ENCODE measurements around the gene DDX42.
"Not testable (repeated sequence)": the region's sequence is repeated elsewhere in the genome, so short reads cannot be mapped to it uniquely, and the experiment has no call there.

DNA sequence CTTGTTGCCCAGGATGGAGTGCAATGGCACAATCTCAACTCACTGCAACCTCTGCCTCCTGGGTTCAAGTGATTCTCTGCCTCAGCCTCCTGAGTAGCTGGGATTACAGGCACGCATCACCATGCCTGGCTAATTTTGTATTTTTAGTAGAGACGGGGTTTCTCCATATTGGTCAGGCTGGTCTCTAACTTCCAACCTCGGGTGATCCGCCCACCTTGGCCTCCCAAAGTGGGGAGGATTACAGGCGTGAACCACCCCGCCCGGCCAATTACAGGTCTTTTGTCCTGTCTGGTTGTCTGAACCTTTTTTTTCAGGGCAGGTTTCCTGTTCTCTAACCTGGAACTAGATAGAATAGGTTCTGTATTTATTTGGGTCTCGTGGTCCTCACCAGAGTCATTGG lies 82.5 kb downstream of the DDX42 start:
- TF ChIP-seq, protein P1, sequence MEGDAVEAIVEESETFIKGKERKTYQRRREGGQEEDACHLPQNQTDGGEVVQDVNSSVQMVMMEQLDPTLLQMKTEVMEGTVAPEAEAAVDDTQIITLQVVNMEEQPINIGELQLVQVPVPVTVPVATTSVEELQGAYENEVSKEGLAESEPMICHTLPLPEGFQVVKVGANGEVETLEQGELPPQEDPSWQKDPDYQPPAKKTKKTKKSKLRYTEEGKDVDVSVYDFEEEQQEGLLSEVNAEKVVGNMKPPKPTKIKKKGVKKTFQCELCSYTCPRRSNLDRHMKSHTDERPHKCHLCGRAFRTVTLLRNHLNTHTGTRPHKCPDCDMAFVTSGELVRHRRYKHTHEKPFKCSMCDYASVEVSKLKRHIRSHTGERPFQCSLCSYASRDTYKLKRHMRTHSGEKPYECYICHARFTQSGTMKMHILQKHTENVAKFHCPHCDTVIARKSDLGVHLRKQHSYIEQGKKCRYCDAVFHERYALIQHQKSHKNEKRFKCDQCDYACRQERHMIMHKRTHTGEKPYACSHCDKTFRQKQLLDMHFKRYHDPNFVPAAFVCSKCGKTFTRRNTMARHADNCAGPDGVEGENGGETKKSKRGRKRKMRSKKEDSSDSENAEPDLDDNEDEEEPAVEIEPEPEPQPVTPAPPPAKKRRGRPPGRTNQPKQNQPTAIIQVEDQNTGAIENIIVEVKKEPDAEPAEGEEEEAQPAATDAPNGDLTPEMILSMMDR (conservative IDR thresholded peaks at IDR 0.05; ENCODE audit: low read depth in 2 of 2) = not testable (repeated sequence)
- TF ChIP-seq EZH2phosphoT487 (IDR thresholded peaks at IDR 0.05; ENCODE audit: unreplicated experiment); NANOG (IDR thresholded peaks at IDR 0.05; ENCODE audit: borderline replicate concordance); EZH2 (IDR thresholded peaks at IDR 0.05; ENCODE audit: low read depth, unreplicated experiment): not testable (repeated sequence)
- TF ChIP-seq, protein P2, sequence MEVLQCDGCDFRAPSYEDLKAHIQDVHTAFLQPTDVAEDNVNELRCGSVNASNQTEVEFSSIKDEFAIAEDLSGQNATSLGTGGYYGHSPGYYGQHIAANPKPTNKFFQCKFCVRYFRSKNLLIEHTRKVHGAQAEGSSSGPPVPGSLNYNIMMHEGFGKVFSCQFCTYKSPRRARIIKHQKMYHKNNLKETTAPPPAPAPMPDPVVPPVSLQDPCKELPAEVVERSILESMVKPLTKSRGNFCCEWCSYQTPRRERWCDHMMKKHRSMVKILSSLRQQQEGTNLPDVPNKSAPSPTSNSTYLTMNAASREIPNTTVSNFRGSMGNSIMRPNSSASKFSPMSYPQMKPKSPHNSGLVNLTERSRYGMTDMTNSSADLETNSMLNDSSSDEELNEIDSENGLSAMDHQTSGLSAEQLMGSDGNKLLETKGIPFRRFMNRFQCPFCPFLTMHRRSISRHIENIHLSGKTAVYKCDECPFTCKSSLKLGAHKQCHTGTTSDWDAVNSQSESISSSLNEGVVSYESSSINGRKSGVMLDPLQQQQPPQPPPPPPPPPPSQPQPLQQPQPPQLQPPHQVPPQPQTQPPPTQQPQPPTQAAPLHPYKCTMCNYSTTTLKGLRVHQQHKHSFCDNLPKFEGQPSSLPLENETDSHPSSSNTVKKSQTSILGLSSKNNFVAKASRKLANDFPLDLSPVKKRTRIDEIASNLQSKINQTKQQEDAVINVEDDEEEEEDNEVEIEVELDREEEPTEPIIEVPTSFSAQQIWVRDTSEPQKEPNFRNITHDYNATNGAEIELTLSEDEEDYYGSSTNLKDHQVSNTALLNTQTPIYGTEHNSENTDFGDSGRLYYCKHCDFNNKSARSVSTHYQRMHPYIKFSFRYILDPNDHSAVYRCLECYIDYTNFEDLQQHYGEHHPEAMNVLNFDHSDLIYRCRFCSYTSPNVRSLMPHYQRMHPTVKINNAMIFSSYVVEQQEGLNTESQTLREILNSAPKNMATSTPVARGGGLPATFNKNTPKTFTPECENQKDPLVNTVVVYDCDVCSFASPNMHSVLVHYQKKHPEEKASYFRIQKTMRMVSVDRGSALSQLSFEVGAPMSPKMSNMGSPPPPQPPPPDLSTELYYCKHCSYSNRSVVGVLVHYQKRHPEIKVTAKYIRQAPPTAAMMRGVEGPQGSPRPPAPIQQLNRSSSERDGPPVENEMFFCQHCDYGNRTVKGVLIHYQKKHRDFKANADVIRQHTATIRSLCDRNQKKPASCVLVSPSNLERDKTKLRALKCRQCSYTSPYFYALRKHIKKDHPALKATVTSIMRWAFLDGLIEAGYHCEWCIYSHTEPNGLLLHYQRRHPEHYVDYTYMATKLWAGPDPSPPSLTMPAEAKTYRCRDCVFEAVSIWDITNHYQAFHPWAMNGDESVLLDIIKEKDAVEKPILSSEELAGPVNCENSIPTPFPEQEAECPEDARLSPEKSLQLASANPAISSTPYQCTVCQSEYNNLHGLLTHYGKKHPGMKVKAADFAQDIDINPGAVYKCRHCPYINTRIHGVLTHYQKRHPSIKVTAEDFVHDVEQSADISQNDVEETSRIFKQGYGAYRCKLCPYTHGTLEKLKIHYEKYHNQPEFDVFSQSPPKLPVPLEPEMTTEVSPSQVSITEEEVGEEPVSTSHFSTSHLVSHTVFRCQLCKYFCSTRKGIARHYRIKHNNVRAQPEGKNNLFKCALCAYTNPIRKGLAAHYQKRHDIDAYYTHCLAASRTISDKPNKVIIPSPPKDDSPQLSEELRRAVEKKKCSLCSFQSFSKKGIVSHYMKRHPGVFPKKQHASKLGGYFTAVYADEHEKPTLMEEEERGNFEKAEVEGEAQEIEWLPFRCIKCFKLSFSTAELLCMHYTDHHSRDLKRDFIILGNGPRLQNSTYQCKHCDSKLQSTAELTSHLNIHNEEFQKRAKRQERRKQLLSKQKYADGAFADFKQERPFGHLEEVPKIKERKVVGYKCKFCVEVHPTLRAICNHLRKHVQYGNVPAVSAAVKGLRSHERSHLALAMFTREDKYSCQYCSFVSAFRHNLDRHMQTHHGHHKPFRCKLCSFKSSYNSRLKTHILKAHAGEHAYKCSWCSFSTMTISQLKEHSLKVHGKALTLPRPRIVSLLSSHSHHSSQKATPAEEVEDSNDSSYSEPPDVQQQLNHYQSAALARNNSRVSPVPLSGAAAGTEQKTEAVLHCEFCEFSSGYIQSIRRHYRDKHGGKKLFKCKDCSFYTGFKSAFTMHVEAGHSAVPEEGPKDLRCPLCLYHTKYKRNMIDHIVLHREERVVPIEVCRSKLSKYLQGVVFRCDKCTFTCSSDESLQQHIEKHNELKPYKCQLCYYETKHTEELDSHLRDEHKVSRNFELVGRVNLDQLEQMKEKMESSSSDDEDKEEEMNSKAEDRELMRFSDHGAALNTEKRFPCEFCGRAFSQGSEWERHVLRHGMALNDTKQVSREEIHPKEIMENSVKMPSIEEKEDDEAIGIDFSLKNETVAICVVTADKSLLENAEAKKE (CRISPR knock-in tag; IDR thresholded peaks at IDR 0.05) = not testable (repeated sequence)
- TF ChIP-seq, protein P3, sequence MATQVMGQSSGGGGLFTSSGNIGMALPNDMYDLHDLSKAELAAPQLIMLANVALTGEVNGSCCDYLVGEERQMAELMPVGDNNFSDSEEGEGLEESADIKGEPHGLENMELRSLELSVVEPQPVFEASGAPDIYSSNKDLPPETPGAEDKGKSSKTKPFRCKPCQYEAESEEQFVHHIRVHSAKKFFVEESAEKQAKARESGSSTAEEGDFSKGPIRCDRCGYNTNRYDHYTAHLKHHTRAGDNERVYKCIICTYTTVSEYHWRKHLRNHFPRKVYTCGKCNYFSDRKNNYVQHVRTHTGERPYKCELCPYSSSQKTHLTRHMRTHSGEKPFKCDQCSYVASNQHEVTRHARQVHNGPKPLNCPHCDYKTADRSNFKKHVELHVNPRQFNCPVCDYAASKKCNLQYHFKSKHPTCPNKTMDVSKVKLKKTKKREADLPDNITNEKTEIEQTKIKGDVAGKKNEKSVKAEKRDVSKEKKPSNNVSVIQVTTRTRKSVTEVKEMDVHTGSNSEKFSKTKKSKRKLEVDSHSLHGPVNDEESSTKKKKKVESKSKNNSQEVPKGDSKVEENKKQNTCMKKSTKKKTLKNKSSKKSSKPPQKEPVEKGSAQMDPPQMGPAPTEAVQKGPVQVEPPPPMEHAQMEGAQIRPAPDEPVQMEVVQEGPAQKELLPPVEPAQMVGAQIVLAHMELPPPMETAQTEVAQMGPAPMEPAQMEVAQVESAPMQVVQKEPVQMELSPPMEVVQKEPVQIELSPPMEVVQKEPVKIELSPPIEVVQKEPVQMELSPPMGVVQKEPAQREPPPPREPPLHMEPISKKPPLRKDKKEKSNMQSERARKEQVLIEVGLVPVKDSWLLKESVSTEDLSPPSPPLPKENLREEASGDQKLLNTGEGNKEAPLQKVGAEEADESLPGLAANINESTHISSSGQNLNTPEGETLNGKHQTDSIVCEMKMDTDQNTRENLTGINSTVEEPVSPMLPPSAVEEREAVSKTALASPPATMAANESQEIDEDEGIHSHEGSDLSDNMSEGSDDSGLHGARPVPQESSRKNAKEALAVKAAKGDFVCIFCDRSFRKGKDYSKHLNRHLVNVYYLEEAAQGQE (IDR thresholded peaks at IDR 0.05; ENCODE audit: unreplicated experiment) = not testable (repeated sequence)
- TF ChIP-seq, protein P4, sequence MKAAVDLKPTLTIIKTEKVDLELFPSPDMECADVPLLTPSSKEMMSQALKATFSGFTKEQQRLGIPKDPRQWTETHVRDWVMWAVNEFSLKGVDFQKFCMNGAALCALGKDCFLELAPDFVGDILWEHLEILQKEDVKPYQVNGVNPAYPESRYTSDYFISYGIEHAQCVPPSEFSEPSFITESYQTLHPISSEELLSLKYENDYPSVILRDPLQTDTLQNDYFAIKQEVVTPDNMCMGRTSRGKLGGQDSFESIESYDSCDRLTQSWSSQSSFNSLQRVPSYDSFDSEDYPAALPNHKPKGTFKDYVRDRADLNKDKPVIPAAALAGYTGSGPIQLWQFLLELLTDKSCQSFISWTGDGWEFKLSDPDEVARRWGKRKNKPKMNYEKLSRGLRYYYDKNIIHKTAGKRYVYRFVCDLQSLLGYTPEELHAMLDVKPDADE (IDR thresholded peaks at IDR 0.05) = not testable (repeated sequence)
